Caco-2 (cell line): ENCODE measurements around the gene C1orf35. TPM values are rescaled to one million over a fixed set of nuclear protein-coding genes. Genes with fewer than 3 reads are reported as not detected.

ENCODE experiments used
- BruUV-seq: library from RNA; stranded (reverse); fragments of 400-500 nt; replicated peaks from 2 replicates; lab custom pipeline; 2021; lab: Mats Ljungman, UMichigan
- CTCF ChIA-PET: fragments of 300-600 bp; sonication (Branson Sonifier 250); formaldehyde crosslinking; loops from one replicate; lab custom pipeline; 2022; ENCODE audit warnings: antibody characterized with exemption; lab: Charles Lee
- POLR2A ChIA-PET: fragments of 300-600 bp; sonication (Branson Sonifier 250); formaldehyde crosslinking; loops from one replicate; lab custom pipeline; 2022; ENCODE audit warnings: antibody characterized with exemption; lab: Charles Lee
- DNase-seq, 2 experiments: peaks; one replicate each; pipeline versions ENCODE4 v3.0.0 to v3.0.0-alpha.2; 2020 to 2022
- H3K27me3 ChIP-seq: replicated peaks from 2 replicates; pipeline ENCODE4 v1.6.0; 2011; ENCODE audit warnings: low read length; ENCODE audit not compliant: control insufficient read depth, insufficient read depth
- H3K36me3 ChIP-seq: 2 replicates; pipeline ENCODE4 v1.5.1; 2011; ENCODE audit warnings: low read length; ENCODE audit not compliant: control insufficient read depth, insufficient read depth
- H3K4me1 ChIP-seq: fragments of 250-450 bp; sonication (Bioruptor Pico); 2 replicates; pipeline ENCODE4 v1.5.1; 2020; ENCODE audit warnings: mild to moderate bottlenecking
- H3K4me3 ChIP-seq: 2 replicates; pipeline ENCODE4 v1.5.1; 2011; ENCODE audit warnings: low read depth, mild to moderate bottlenecking, control low read depth, low read length
- H3K9me3 ChIP-seq: fragments of 250-450 bp; sonication (Bioruptor Pico); 2 replicates; pipeline ENCODE4 v1.5.1; 2020; ENCODE audit warnings: mild to moderate bottlenecking, moderate library complexity
- H3K27ac Mint-ChIP-seq: one replicate; pipeline ENCODE4 v1.8.0; 2022; ENCODE audit warnings: mixed read lengths; ENCODE audit not compliant: unreplicated experiment
- H3K27me3 Mint-ChIP-seq: one replicate; pipeline ENCODE4 v1.8.0; 2022; ENCODE audit warnings: mixed read lengths; ENCODE audit not compliant: insufficient read depth, unreplicated experiment
- H3K36me3 Mint-ChIP-seq: one replicate; pipeline ENCODE4 v1.8.0; 2022; ENCODE audit warnings: mild to moderate bottlenecking, mixed read lengths; ENCODE audit not compliant: insufficient read depth, unreplicated experiment
- H3K4me1 Mint-ChIP-seq: one replicate; pipeline ENCODE4 v1.8.0; 2022; ENCODE audit warnings: low read depth, mixed read lengths; ENCODE audit not compliant: unreplicated experiment
- H3K4me3 Mint-ChIP-seq: one replicate; pipeline ENCODE4 v1.8.0; 2022; ENCODE audit warnings: mild to moderate bottlenecking, moderate library complexity, mixed read lengths; ENCODE audit not compliant: unreplicated experiment
- H3K9me3 Mint-ChIP-seq: one replicate; pipeline ENCODE4 v1.8.0; 2022; ENCODE audit warnings: mixed read lengths; ENCODE audit not compliant: unreplicated experiment
- intact Hi-C: fragments of 100-400 bp; cut with micrococcal nuclease; formaldehyde crosslinking; loops from one replicate; pipeline ENCODE4 v1.10.0; 2022; ENCODE audit not compliant: unreplicated experiment
- total RNA-seq: library from RNA; stranded (reverse); gene quantifications from 2 replicates; pipeline ENCODE4 v1.2.3, GENCODE V29; 2022
- TF ChIP-seq, protein P1 (sequence below), 2 experiments: fragments of 200-600 bp in 1 of 2; IDR thresholded peaks; 1 replicate in 1 of 2; 2 replicates in 1 of 2; pipeline versions ENCODE4 v1.5.1 to v1.8.0; 2011 to 2022; ENCODE audit warnings: antibody characterized with exemption in 1 of 2, control low read depth in 1 of 2, inconsistent platforms in 1 of 2, low read depth in 1 of 2, low read length in 1 of 2, mild to moderate bottlenecking in 1 of 2, moderate library complexity in 1 of 2; ENCODE audit not compliant: insufficient read depth in 1 of 2, severe bottlenecking in 1 of 2, unreplicated experiment in 1 of 2

The C1orf35 gene
- total RNA-seq, 1 experiment from 2014 or later = 34.5 TPM

DNA sequence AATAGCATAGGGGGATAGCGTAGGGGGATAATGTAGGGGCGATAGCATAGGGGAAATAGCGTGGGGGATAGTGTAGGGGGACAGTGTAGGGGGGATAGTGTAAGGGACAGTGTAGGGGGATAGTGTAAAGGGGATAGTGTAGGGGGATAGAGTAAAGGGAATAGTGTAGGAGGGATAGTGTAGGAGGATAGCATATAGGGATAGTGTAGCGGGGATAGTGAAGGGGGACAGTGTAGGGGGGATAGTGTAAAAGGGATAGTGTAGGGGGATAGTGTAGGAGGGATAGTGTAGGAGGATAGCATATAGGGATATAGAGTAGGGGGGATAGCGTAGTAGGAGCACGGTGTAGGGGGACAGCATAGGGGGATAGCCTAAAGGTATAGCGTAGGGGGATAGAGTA lies 34.8 kb downstream of the C1orf35 start:
- no TSS peak for BruUV-seq
- Mint-ChIP-seq H3K27me3 (peaks cover 6% of the 10 kb centered on the region), H3K36me3 (peaks cover 6% of the 10 kb centered on the region), H3K9me3 (no peaks in the 10 kb centered on the region), H3K27ac (no peak overlapping the region), H3K4me3 (no peak overlapping the region), H3K4me1 (no peaks in the 10 kb centered on the region)
- no peak overlapping the region for H3K4me3 ChIP-seq
- ChIA-PET POLR2A (no interaction called here), CTCF (no interaction called here)
- no peaks in the 10 kb centered on the region for H3K4me1 ChIP-seq
- DNase-seq = no peak
- TF ChIP-seq, protein P1, sequence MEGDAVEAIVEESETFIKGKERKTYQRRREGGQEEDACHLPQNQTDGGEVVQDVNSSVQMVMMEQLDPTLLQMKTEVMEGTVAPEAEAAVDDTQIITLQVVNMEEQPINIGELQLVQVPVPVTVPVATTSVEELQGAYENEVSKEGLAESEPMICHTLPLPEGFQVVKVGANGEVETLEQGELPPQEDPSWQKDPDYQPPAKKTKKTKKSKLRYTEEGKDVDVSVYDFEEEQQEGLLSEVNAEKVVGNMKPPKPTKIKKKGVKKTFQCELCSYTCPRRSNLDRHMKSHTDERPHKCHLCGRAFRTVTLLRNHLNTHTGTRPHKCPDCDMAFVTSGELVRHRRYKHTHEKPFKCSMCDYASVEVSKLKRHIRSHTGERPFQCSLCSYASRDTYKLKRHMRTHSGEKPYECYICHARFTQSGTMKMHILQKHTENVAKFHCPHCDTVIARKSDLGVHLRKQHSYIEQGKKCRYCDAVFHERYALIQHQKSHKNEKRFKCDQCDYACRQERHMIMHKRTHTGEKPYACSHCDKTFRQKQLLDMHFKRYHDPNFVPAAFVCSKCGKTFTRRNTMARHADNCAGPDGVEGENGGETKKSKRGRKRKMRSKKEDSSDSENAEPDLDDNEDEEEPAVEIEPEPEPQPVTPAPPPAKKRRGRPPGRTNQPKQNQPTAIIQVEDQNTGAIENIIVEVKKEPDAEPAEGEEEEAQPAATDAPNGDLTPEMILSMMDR (IDR thresholded peaks at IDR 0.05; ENCODE audit: insufficient read depth in 1 of 2, low read depth in 1 of 2, low read length in 1 of 2, severe bottlenecking in 1 of 2, unreplicated experiment in 1 of 2) = no peak
- H3K36me3 ChIP-seq = no peaks in the 10 kb centered on the region
- H3K9me3 ChIP-seq = no peaks in the 10 kb centered on the region
- intact Hi-C loops = no loop called here
- no peaks in the 10 kb centered on the region for H3K27me3 ChIP-seq

GRCh38 chr1:228066891-228067654 lies 36.1 kb downstream of the C1orf35 start:
- Histone ChIP-seq H3K4me3 (no peak overlapping the region), H3K27me3 (no peaks in the 10 kb centered on the region), H3K9me3 (no peaks in the 10 kb centered on the region), H3K36me3 (no peaks in the 10 kb centered on the region), H3K4me1 (no peaks in the 10 kb centered on the region)
- no peak overlapping the region for H3K27ac Mint-ChIP-seq
- intact Hi-C loops = no loop called here
- no peaks in the 10 kb centered on the region for H3K4me1 Mint-ChIP-seq
- DNase-seq = no peak
- no peak overlapping the region for H3K4me3 Mint-ChIP-seq
- no peaks in the 10 kb centered on the region for H3K9me3 Mint-ChIP-seq
- no TSS peak for BruUV-seq
- no peaks in the 10 kb centered on the region for H3K36me3 Mint-ChIP-seq
- peaks cover 6% of the 10 kb centered on the region for H3K27me3 Mint-ChIP-seq
- ChIA-PET CTCF (no interaction called here), POLR2A (no interaction called here)
- TF ChIP-seq, protein P1 (IDR thresholded peaks at IDR 0.05; ENCODE audit: insufficient read depth in 1 of 2, low read depth in 1 of 2, low read length in 1 of 2, severe bottlenecking in 1 of 2, unreplicated experiment in 1 of 2) = no peak

GRCh38 chr1:228066416-228066815 lies 36.7 kb downstream of the C1orf35 start:
- no peaks in the 10 kb centered on the region for H3K4me1 ChIP-seq
- H3K36me3 ChIP-seq = no peaks in the 10 kb centered on the region
- CTCF ChIA-PET = no interaction called here
- no peak for DNase-seq
- no peaks in the 10 kb centered on the region for H3K9me3 ChIP-seq
- POLR2A ChIA-PET = no interaction called here
- Mint-ChIP-seq H3K27me3 (peaks cover 6% of the 10 kb centered on the region), H3K4me3 (no peak overlapping the region), H3K4me1 (no peaks in the 10 kb centered on the region), H3K36me3 (no peaks in the 10 kb centered on the region), H3K9me3 (no peaks in the 10 kb centered on the region), H3K27ac (no peak overlapping the region)
- no TSS peak for BruUV-seq
- no peaks in the 10 kb centered on the region for H3K27me3 ChIP-seq
- intact Hi-C loops = no loop called here
- TF ChIP-seq, protein P1 (IDR thresholded peaks at IDR 0.05; ENCODE audit: insufficient read depth in 1 of 2, low read depth in 1 of 2, low read length in 1 of 2, severe bottlenecking in 1 of 2, unreplicated experiment in 1 of 2) = no peak
- H3K4me3 ChIP-seq = no peak overlapping the region
